ENCODE results near the gene MCHR2. TPM values are rescaled to one million over a fixed set of nuclear protein-coding genes. Genes with fewer than 3 reads are reported as not detected.

The MCHR2 gene
- total and polyA plus RNA-seq, 5 experiments from 2014 or later, result not detected

GRCh38 chr6:99887066-99887465 is 107.0 kb downstream of the MCHR2 start:
- H3K4me3 Mint-ChIP-seq, result no peak overlapping the region
- peaks cover 0 to 9% (median 2%) of the 10 kb centered on the region in 5 donors for H3K27me3 Mint-ChIP-seq
- H3K4me1 Mint-ChIP-seq, result peaks cover 0 to 9% (median 4%) of the 10 kb centered on the region in 4 donors
- no peaks in the 10 kb centered on the region for H3K9me3 Mint-ChIP-seq
- no peak overlapping the region for H3K27ac Mint-ChIP-seq
- ATAC-seq (no peak), DNase-seq (no peak)
- H3K36me3 Mint-ChIP-seq, result no peaks in the 10 kb centered on the region
- POLR2A ChIA-PET, result no interaction called here

GRCh38 chr6:99885051-99885450 is 109.0 kb downstream of the MCHR2 start:
- no peak for DNase-seq
- H3K9me3 Mint-ChIP-seq, result no peaks in the 10 kb centered on the region
- peaks cover 4 to 16% (median 11%) of the 10 kb centered on the region in 4 donors for H3K4me1 Mint-ChIP-seq

GRCh38 chr6:99882128-99882702 is 111.8 kb downstream of the MCHR2 start:
- H3K27ac Mint-ChIP-seq, result peak overlapping the region in 6 of 10 donors; percentile 1 to 85 (median 57)
- H3K36me3 Mint-ChIP-seq, result no peaks in the 10 kb centered on the region
- H3K9me3 Mint-ChIP-seq, result no peaks in the 10 kb centered on the region
- peaks cover 0 to 3% (median 0%) of the 10 kb centered on the region in 5 donors for H3K27me3 Mint-ChIP-seq
- ATAC-seq (peak; percentile 78 to 93), DNase-seq (peak in 4 of 10 donors; percentile 5 to 43 (median 28))
- peak overlapping the region in 6 of 10 donors; percentile 13 to 74 (median 48) for H3K4me3 Mint-ChIP-seq
- POLR2A ChIA-PET, result interaction anchor here (0.6 kb wide), 1 partner anchor 460 kb away, joined by 4 read pairs; no protein-coding TSS in a partner anchor
- H3K4me1 Mint-ChIP-seq, result peaks cover 4 to 16% (median 11%) of the 10 kb centered on the region in 4 donors

More at GRCh38 chr6:99885051-99885450, 109.0 kb downstream of the MCHR2 start:
- H3K27ac Mint-ChIP-seq, result no peak overlapping the region
- no peaks in the 10 kb centered on the region for H3K36me3 Mint-ChIP-seq
- no peak for ATAC-seq
- H3K4me3 Mint-ChIP-seq, result no peak overlapping the region
- POLR2A ChIA-PET, result no interaction called here
- H3K27me3 Mint-ChIP-seq, result peaks cover 0 to 9% (median 3%) of the 10 kb centered on the region in 5 donors

DNA sequence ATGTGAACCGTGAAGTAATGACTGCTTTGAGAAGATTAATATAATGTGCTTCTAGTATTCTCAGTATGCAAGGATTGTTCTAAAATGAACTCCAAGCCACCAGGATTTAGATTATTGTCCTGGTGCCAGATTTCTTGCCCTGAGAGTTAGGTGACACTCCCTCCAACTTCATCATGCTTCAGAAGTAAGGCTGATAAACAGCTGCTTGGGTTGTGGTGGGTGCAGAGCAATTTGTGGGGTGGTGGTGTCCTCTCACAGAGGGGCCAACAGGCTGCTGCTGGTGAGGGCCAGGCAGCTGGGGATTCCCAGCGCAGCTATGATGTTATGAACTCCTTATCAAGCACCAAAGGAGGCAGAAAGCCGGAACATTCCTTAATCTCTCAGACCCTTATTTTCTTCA is 114.6 kb downstream of the MCHR2 start:
- Mint-ChIP-seq H3K9me3 (no peaks in the 10 kb centered on the region), H3K36me3 (no peaks in the 10 kb centered on the region), H3K27me3 (peaks cover 0 to 7% (median 5%) of the 10 kb centered on the region in 5 donors), H3K4me3 (no peak overlapping the region), H3K4me1 (peaks cover 4 to 16% (median 11%) of the 10 kb centered on the region in 4 donors), H3K27ac (no peak overlapping the region)
- POLR2A ChIA-PET, result no interaction called here
- DNase-seq, result no peak
- no peak for ATAC-seq

DNA sequence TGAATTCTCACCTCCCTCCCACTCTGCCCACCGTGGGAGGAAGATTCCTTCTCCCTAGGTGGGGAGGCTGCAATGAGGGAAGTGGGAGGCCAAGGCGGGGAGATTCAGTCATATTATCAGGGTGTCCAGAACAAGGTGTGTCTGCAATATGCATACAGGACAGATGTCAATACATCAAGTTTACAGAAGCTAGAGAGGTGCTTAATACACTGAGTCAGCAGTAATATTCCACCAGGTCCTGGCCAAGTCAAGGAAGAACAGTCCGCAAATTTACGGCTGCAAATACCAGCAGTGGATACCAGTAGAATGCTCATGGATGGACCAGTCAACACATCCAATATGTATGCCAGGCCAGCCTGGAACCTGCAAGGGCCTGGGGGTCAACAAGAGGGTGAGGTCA is 119.0 kb downstream of the MCHR2 start:
- POLR2A ChIA-PET, result no interaction called here
- ATAC-seq, result no peak
- Mint-ChIP-seq H3K27me3 (peaks cover 4 to 40% (median 13%) of the 10 kb centered on the region in 5 donors), H3K4me1 (no peaks in the 10 kb centered on the region), H3K36me3 (no peaks in the 10 kb centered on the region), H3K27ac (peak overlapping the region in 1 of 10 donors; percentile 2), H3K4me3 (no peak overlapping the region), H3K9me3 (no peaks in the 10 kb centered on the region)
- DNase-seq, result no peak

GRCh38 chr6:99873084-99873483 is 120.9 kb downstream of the MCHR2 start:
- H3K4me3 Mint-ChIP-seq, result no peak overlapping the region
- POLR2A ChIA-PET, result no interaction called here
- H3K27me3 Mint-ChIP-seq, result peaks cover 9 to 54% (median 20%) of the 10 kb centered on the region in 5 donors
- DNase-seq (no peak), ATAC-seq (no peak)
- no peaks in the 10 kb centered on the region for H3K36me3 Mint-ChIP-seq
- H3K27ac Mint-ChIP-seq, result no peak overlapping the region
- H3K9me3 Mint-ChIP-seq, result no peaks in the 10 kb centered on the region
- H3K4me1 Mint-ChIP-seq, result peaks cover 0 to 6% (median 4%) of the 10 kb centered on the region in 4 donors

GRCh38 chr6:99871641-99872040 is 122.4 kb downstream of the MCHR2 start:
- no peak for ATAC-seq
- H3K27ac Mint-ChIP-seq, result no peak overlapping the region
- no peak for DNase-seq
- no peaks in the 10 kb centered on the region for H3K36me3 Mint-ChIP-seq
- H3K27me3 Mint-ChIP-seq, result peaks cover 9 to 65% (median 19%) of the 10 kb centered on the region in 5 donors
- POLR2A ChIA-PET, result no interaction called here
- no peaks in the 10 kb centered on the region for H3K9me3 Mint-ChIP-seq
- no peak overlapping the region for H3K4me3 Mint-ChIP-seq
- H3K4me1 Mint-ChIP-seq, result peaks cover 0 to 6% (median 4%) of the 10 kb centered on the region in 4 donors

Measured in naive thymus-derived CD8-positive, alpha-beta T cell (primary cell).